ENCODE measurements around the gene ISOC2.
"Not testable (repeated sequence)": the region's sequence is repeated elsewhere in the genome, so short reads cannot be mapped to it uniquely, and the experiment has no call there.

The ISOC2 gene

GRCh38 chr19:55437410-55437809, 24.0 kb downstream of the ISOC2 start:
- no peak for DNase-seq

- no peak for DNase-seq
Observed at GRCh38 chr19:55436847-55437246, 24.6 kb downstream of the ISOC2 start.

DNA sequence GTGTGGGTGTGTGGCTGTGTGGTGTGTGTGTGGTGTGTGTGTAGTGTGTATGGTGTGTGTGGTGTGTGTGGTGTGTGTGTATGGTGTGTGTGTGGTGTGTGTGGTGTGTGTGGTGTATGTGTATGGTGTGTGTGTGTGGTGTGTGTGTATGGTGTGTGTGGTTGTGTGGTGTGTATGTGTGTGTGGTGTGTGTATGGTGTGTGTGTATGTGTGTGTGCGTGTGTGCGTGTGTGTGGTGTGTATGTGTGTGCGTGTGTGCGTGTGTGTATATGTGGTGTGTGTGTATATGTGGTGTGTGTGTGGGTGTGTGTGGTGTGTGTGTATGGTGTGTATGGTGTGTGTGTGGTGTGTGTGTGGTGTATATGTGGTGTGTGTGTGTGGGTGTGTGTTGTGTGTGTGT, 26.4 kb downstream of the ISOC2 start:
- no peak for DNase-seq

DNA sequence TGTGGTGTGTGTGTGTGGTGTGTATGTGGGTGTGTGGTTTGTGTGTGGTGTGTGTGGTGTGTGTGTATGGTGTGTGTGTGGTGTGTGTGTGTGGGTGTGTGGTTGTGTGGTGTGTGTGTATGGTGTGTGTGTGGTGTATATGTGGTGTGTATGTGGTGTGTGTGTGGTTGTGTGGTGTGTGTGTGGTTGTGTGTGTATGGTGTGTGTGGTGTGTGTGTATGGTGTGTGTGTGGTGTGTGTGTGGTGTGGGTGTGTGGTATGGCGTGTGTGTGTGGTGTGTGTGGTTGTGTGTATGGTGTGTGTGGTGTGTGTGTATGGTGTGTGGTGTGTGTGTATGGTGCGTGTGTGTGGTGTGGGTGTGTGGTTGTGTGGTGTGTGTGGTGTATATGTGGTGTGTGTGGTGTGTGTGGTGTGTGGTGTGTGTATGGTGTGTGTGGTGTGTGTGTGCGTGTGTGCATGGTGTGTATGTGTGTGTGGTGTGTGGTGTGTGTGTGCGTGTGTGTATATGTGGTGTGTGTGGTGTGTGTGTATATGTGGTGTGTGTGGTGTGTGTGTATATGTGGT, 27.0 kb downstream of the ISOC2 start:
- DNase-seq = no peak

DNA sequence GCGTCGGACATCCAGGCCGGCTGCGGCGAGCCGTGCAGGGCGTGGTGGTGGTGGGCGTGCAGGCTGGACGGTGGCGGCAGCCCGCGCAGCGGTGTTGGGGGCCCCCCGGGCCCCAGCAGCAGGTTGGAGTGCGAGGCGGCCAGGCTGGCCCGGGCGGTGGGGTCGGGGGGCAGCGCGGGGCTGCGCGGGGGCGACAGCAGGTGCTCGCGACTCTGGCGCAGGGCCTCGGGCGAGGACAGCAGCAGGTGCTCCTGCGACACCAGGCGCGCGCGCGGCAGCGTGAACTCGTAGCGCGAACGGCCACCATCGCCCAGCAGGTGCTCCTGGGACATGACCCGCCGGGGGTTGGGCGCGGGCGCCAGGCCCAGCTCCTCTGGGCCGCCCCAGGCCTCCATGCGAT, 28.1 kb downstream of the ISOC2 start:
- no peak for DNase-seq

DNA sequence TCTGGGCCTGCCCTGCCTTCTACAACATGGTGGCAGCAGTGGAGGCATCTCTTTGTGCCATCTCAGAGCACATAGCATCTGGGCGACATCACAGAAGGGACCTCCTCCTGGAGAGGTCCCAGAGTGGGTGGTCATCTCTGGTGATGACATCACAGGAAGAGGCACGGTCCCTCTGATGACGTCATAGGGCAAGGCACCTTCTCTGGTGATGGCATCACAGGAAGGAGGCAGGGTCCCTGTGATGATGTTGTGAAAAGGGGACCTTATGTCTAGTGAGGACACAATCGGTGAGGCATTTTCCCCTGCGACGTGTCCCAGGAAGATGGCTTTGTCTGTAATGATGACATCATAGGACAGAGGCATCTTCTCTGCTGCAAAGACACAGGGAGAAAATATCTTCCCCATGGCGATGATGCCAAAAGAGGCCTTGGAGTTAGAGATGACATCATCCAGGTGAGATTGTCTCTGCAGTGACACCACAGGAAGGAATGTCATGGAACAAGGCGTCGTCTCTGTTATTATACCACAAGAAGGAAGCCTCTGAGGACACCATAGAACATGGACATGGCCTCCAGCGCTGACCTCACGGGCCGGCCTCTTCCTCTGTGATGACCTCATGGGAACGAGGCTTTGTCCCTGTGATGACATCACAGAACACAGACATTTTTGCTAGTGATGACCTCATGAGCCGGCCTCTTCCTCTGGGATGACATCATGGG, 29.0 kb downstream of the ISOC2 start:
- no peak for DNase-seq

GRCh38 chr19:55431183-55431582, 30.3 kb downstream of the ISOC2 start:
- DNase-seq = no peak

- no peak for DNase-seq
Observed at GRCh38 chr19:55426042-55426441, 35.4 kb downstream of the ISOC2 start.

DNA sequence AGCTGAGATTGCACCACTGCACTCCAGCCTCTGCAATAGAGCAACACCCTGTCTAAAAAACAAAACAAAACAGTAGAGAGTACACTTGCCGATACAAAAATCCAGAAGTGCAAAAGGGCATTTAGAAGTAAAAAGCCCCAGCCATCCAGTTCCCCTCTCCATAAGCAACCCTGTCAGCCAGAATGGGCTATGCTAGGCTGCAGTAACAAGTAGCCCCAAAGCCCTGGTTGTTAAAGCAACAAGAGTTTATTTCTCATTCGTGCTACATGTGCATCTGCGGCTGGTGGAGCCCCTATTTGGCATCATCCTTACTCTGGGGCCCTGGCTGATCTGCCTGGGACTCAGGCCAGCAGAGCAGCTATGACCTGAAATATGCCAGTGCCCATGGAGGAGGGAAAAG, 36.9 kb downstream of the ISOC2 start:
- no peak for DNase-seq

DNA sequence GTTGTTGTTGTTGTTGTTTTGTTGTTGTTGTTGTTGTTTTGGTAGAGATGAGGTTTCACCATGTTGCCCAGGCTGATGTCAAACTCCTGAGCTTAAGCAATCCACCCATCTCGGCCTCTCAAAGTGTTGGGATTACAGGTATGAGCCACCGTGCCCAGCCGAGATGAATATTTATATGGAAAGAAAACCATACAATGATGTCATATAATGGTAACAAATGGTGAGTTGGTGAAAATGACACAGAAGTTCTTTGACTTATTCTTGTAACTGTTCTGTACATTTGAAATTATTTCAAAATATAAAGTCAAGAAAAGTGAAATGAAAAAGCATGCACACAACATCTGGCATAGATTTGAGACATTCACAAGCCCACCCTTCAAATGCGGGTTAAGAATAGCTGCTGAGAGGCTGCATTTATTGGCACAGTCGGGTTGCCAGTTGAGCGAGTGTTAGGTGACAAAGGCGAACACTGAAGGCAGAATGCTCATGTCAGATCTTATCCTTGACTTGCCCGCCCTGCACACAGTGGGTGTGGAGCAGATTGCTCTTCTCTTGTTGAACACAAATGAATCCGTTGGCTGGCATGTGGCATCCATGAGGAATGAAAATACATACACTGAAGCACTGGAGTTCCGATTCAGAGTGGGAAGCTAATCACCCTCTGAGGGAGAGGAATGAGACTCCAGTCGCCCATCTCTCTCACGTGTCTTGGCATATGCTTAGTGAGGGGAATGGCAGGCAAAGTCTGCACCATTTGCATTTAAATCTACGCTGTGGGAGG, 38.0 kb downstream of the ISOC2 start:
- DNase-seq = no peak

DNA sequence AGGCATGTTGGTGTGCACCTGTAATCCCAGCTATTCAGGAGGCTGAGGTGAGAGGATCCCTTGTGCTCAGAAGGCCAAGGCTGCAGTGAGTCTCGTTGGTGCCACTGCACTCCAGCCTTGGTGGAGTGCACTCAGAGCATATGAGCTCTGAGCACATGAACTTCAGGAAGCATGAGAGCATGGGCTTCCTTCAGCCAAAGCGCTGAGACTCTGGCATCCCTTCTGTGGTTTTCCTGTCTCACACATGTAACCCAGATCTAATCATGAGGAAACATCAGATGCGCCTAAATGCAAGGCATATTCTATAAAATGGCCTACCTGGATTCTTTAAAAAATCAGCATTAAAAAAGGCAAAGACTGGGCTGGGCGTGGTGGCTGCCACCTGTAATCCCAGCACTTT, 40.2 kb downstream of the ISOC2 start:
- DNase-seq = not testable (repeated sequence)

GRCh38 chr19:55419624-55420236, 41.7 kb downstream of the ISOC2 start:
- DNase-seq = no peak

DNA sequence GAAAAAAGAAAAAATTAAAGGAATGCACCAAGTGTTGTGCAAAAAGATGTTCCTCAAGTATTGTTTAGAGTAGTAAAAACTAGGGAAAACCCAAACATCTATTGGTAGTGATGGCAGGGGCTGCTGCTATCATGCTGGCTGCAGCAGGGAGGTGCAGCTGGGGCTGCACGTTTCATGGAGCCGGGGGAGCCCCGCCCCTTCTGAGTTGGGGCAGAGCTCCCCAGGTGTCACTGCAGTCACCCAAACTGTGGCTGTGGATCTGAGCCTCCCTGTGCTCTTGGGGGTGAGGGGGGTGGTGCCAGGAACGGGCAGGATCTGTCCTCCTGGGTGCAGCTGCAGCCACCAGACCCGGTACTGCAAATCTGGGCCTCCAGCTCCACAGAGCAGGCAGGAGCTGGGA, 42.3 kb downstream of the ISOC2 start:
- no peak for DNase-seq

GRCh38 chr19:55418185-55418584, 43.3 kb downstream of the ISOC2 start:
- DNase-seq = peak; percentile 47

DNA sequence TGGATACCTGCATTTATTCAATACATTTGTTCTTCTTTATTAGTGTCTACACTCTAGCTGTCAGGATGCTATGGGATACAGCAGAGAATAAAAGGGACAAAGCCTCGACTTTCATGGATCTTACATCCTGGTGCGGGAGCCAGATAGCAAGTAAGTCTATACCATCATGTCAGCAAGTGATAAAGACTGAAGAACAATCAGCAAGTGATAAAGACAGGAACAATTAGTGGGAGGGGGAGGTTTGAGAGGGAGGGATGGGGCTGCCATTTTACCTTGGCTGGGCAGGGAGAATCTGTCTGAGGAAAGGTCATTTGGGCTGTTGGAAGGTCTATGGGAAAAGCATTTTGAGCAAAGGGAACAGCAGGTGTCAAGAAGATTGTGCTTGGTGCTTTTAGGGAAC, 51.3 kb downstream of the ISOC2 start:
- no peak for DNase-seq

DNA sequence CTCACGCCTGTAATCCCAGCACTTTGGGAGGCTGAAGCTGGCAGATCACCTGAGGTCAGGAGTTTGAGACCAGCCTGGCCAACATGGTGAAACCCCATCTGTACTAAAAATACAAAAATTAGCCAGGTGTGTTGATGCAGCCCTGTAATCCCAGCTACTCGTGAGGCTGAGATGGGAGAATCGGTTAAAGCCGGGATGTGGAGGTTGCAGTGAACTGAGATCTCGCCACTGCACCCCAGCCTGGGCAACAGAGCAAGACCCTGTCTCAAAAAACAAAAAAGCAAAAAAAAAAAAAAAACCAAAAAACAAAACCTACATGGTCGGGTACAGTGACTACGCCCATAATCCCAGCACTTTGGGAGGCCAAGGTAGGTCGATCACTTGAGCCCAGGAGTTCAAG, 52.3 kb downstream of the ISOC2 start:
- not testable (repeated sequence) for DNase-seq

DNA sequence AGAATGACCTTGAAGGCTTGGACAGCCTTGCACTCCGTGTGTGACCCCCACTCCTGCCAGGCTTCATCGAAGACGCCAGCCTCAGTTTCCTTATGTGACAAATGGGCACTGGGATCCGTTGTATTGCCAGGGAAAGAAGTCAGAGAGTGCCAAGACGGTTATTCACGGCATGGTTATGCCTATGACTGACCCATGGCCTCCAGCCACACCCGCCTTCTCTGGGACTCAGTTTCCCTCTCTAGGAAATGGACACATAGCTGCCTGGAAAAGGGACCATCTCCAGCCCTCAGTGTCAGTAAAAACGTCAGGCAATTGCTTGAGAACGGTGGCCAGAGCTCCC, 52.9 kb downstream of the ISOC2 start:
- no peak for DNase-seq

DNA sequence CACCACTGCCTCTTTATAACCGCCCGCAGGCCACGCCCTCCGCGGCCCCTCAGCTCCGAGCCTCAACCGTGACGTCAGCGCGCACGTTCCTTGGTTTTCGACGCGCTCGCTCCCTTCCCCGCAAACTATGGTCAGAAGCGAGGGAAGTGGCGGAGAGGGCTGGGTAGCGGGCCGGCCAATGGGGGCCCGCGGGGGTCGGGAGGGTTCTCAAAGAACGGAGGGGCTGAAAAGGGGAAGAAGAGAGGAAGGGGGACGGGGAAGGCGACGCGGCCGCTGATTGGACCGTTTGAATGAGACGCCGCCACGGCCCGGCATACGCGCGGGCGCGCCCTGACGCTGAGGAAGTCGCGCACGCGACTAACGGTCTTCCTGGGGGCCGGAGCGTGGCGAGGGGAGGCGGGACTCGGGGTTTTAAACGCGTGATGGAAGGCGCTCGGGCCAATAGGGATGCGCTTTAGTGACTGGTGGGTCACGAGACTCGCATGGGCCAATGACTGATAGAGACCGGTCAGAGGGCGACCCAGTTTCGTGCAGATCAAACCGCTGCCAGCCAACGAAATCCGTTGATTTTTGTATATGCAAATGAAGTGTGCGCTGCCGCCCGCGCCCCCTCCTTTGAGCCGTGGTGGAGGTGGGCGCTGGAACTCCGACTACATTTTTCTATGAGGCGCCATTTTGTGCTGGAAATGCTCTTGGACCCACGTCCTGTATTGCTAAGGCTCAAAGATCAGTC, 53.5 kb downstream of the ISOC2 start:
- peak; percentile 90 for DNase-seq

GRCh38 chr19:55407550-55407799, 54.0 kb downstream of the ISOC2 start, which contains the start of gene UBE2S:
Gene UBE2S (minus strand): TSS chr19:55407788. CDS start chr19:55407589, 199 bp downstream.
- DNase-seq = not testable (repeated sequence)

DNA sequence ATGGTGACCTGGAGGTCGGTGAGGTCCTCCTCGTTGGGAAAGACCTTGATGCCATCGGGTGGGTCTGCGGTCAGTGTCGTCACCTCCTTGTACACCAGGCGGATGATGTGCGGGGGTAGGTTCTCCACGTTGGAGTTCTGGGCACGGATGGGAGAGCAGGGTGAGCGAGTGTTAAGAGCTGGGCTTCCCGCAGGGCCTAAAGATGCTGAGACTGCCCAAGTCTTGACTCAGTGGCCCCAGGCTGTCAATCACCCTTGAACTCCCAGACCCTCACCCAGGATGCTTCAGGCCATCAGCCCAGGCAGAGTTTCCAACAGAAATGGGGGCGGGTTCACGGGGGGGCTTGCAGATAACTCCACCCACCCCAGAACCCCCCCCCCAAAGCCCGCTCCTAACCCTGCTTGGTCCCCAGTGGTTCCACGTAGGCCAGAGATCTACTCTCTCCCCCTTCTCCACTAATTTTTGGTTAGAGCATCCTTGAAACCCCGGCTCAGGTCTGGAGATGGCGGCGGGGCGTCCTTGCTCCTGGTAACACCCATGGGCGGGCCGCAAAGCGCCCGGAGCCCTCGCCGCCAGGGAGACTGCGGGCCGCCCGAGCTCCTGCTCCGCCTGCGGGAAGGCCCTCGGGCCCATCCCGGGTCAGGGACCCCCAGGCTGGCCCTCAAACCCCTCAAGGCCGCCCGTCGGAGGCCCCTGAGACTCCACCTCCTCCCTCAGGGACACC, 54.5 kb downstream of the ISOC2 start:
- no peak for DNase-seq

DNA sequence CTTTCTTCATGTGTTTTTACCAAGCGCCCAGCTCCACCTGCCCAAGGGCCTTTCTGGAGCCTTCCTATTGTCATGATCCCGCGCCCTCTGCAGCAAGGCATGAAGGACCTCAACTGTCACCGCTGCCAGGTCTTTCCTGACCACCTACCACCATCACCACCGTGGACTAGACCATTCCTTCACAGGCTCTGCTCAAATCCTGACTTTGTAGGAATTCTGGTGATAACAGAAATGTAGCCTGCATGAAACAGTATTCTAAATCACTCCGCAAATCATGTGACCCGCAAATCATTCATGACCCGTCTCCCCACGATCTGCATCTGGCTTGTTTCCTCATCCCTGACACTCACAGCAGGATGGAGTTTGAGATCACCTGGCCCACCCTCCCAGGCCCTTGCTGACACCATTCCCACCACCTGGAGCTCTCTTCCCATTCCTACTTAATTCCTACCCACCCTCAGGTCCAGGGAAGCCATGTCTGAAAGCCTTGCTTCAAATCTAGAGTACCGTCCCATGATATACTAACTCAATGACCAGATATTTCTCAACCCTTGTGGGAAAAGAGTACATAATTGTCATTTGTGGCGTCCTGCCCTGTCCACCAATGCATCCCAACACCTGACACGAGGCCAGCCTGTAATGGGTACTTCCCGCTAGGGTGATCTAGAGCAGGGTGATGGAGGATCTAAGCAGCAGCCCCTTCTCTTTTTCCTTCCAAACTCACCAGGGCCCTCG, 55.2 kb downstream of the ISOC2 start:
- no peak for DNase-seq

- no peak for DNase-seq
Observed at GRCh38 chr19:55405638-55406037, 55.8 kb downstream of the ISOC2 start.
